Measurements from ENCODE around the gene NHS.
"Not testable (repeated sequence)": the region's sequence is repeated elsewhere in the genome, so short reads cannot be mapped to it uniquely, and the experiment has no call there.

Gene NHS

GRCh38 chrX:17549107-17549651 is 174.2 kb downstream of the NHS start:
- DNase-seq (ENCODE audit: low spot score), result no peak

- no peak for DNase-seq (ENCODE audit: low spot score)
These were observed 175.0 kb downstream of the NHS start for GRCh38 chrX:17550011-17550410.

GRCh38 chrX:17552044-17552650 is 177.1 kb downstream of the NHS start:
- DNase-seq (ENCODE audit: low spot score), result no peak

- DNase-seq (ENCODE audit: low spot score), result no peak
These were observed 178.5 kb downstream of the NHS start for GRCh38 chrX:17553469-17553868.

GRCh38 chrX:17553961-17554482 is 179.0 kb downstream of the NHS start:
- DNase-seq (ENCODE audit: low spot score), result no peak

- DNase-seq (ENCODE audit: low spot score), result no peak
These were observed 179.9 kb downstream of the NHS start for GRCh38 chrX:17554914-17555313.

- DNase-seq (ENCODE audit: low spot score), result no peak
These were observed 180.8 kb downstream of the NHS start for GRCh38 chrX:17555846-17556245.

GRCh38 chrX:17559728-17560379 is 184.9 kb downstream of the NHS start:
- no peak for DNase-seq (ENCODE audit: low spot score)

GRCh38 chrX:17560385-17560784 is 185.4 kb downstream of the NHS start:
- DNase-seq (ENCODE audit: low spot score), result no peak

- DNase-seq (ENCODE audit: low spot score), result no peak
These were observed 188.1 kb downstream of the NHS start for GRCh38 chrX:17563076-17563475.

GRCh38 chrX:17563515-17563914 is 188.5 kb downstream of the NHS start:
- DNase-seq (ENCODE audit: low spot score), result no peak

GRCh38 chrX:17564689-17565409 is 189.8 kb downstream of the NHS start:
- DNase-seq (ENCODE audit: low spot score), result no peak

GRCh38 chrX:17566740-17567139 is 191.7 kb downstream of the NHS start:
- no peak for DNase-seq (ENCODE audit: low spot score)

- DNase-seq (ENCODE audit: low spot score), result no peak
These were observed 192.2 kb downstream of the NHS start for GRCh38 chrX:17567187-17567586.

GRCh38 chrX:17567821-17568220 is 192.8 kb downstream of the NHS start:
- DNase-seq (ENCODE audit: low spot score), result no peak

- not testable (repeated sequence) for DNase-seq (ENCODE audit: low spot score)
These were observed 193.8 kb downstream of the NHS start for GRCh38 chrX:17568804-17569203.

- no peak for DNase-seq (ENCODE audit: low spot score)
These were observed 204.0 kb downstream of the NHS start for GRCh38 chrX:17579026-17579425.

- no peak for DNase-seq (ENCODE audit: low spot score)
These were observed 205.6 kb downstream of the NHS start for GRCh38 chrX:17580539-17581152.

GRCh38 chrX:17581641-17582040 is 206.6 kb downstream of the NHS start:
- no peak for DNase-seq (ENCODE audit: low spot score)

- DNase-seq (ENCODE audit: low spot score), result no peak
These were observed 209.3 kb downstream of the NHS start for GRCh38 chrX:17584248-17584681.

- DNase-seq (ENCODE audit: low spot score), result no peak
These were observed 210.0 kb downstream of the NHS start for GRCh38 chrX:17585006-17585405.

- DNase-seq (ENCODE audit: low spot score), result no peak
These were observed 212.4 kb downstream of the NHS start for GRCh38 chrX:17587366-17587765.

Data from CD4-positive, alpha-beta T cell treated with Interleukin-2 at 100 ng/mL for 4 hours (primary cell).